Activated B cell treated with CpG ODN at 0.5 μM for 24 hours (primary cell): Measurements from ENCODE around the gene EOLA1. TPM values are rescaled to one million over a fixed set of nuclear protein-coding genes. Genes with fewer than 3 reads are reported as not detected.
A peak's percentile ranks its signal among the peaks of the same experiment; 100 is the strongest.
"Not testable (repeated sequence)": the region's sequence is repeated elsewhere in the genome, so short reads cannot be mapped to it uniquely, and the experiment has no call there.

Experiments
- ATAC-seq: fragments of 200-7000 bp; cut with Tn5 transposase; one replicate; pipeline ENCODE4 v1.10.0; 2021; ENCODE audit warnings: low read depth, mild to moderate bottlenecking, moderate library complexity
- CTCF ChIA-PET: fragments of 350-600 bp; sonication (Branson Sonifier 250); formaldehyde crosslinking; loops from one replicate; lab custom pipeline; 2021; ENCODE audit warnings: antibody characterized with exemption; lab: Charles Lee
- POLR2A ChIA-PET: fragments of 350-600 bp; sonication (Branson Sonifier 250); formaldehyde crosslinking; loops from one replicate; lab custom pipeline; 2021; ENCODE audit warnings: antibody characterized with exemption; lab: Charles Lee
- DNase-seq: peaks from one replicate; pipeline ENCODE4 v3.0.0; 2022
- H3K27ac Mint-ChIP-seq: one replicate; pipeline ENCODE4 v1.8.0; 2020; ENCODE audit warnings: mixed read lengths
- H3K27me3 Mint-ChIP-seq: one replicate; pipeline ENCODE4 v1.8.0; 2021; ENCODE audit warnings: mixed read lengths
- H3K36me3 Mint-ChIP-seq: one replicate; pipeline ENCODE4 v1.8.0; 2021; ENCODE audit warnings: low read depth, mixed read lengths
- H3K4me1 Mint-ChIP-seq: one replicate; pipeline ENCODE4 v1.8.0; 2021; ENCODE audit warnings: mixed read lengths
- H3K4me3 Mint-ChIP-seq: one replicate; pipeline ENCODE4 v1.8.0; 2020; ENCODE audit warnings: mild to moderate bottlenecking, mixed read lengths
- H3K9me3 Mint-ChIP-seq: one replicate; pipeline ENCODE4 v1.8.0; 2020; ENCODE audit warnings: mixed read lengths
- intact Hi-C: fragments of 100-400 bp; cut with micrococcal nuclease; formaldehyde crosslinking; loops from one replicate; pipeline ENCODE4 v1.15.1; 2024
- total RNA-seq: library from RNA; stranded (reverse); gene quantifications from 2 replicates; pipeline ENCODE4 v1.2.3, GENCODE V29; 2022
- TF ChIP-seq, protein P1 (sequence below): fragments of 200-600 bp; IDR thresholded peaks from one replicate; pipeline ENCODE4 v1.8.0; 2022; ENCODE audit warnings: antibody characterized with exemption, mild to moderate bottlenecking

The EOLA1 gene
- total RNA-seq, 1 donor from 2014 or later: 22.8 TPM

DNA sequence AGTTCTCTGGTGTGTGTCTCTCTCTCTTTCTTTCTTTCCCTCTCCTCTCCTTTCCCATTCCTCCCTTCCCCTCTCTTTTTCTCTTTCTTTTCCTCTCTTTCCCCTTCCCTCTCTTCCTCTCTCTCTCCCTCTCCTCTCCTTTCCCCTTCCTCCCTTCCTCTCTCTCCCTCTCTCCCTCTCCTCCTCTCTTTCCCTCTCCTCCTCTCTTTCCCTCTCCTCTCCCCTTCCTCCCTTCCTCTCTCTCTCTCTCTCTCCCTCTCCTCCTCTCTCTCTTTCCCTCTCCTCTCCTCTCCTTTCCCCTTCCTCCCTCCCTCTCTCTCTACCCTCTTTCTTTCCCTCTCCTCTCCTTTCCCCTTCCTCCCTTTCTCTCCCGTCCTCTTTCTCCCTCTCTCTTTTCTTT lies 12.4 kb upstream of the EOLA1 start:
- no peak for DNase-seq
- no peak for ATAC-seq
- H3K36me3 Mint-ChIP-seq: peaks cover 2% of the 10 kb centered on the region
- peaks cover 22% of the 10 kb centered on the region for H3K4me1 Mint-ChIP-seq
- intact Hi-C loops: no loop called here
- H3K4me3 Mint-ChIP-seq: no peak overlapping the region
- H3K27ac Mint-ChIP-seq: no peak overlapping the region
- TF ChIP-seq, protein P1, sequence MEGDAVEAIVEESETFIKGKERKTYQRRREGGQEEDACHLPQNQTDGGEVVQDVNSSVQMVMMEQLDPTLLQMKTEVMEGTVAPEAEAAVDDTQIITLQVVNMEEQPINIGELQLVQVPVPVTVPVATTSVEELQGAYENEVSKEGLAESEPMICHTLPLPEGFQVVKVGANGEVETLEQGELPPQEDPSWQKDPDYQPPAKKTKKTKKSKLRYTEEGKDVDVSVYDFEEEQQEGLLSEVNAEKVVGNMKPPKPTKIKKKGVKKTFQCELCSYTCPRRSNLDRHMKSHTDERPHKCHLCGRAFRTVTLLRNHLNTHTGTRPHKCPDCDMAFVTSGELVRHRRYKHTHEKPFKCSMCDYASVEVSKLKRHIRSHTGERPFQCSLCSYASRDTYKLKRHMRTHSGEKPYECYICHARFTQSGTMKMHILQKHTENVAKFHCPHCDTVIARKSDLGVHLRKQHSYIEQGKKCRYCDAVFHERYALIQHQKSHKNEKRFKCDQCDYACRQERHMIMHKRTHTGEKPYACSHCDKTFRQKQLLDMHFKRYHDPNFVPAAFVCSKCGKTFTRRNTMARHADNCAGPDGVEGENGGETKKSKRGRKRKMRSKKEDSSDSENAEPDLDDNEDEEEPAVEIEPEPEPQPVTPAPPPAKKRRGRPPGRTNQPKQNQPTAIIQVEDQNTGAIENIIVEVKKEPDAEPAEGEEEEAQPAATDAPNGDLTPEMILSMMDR: no peak
- no peaks in the 10 kb centered on the region for H3K27me3 Mint-ChIP-seq
- CTCF ChIA-PET: interaction anchor here (1.0 kb wide), 1 partner anchor 11 kb away, joined by 5 read pairs; no protein-coding TSS in a partner anchor
- no peaks in the 10 kb centered on the region for H3K9me3 Mint-ChIP-seq
- POLR2A ChIA-PET: interaction anchor here (1.0 kb wide), 2 partner anchors 13 to 24 kb away, joined by 8 to 9 read pairs; partner anchors contain the start of genes EOLA1 and IDS

DNA sequence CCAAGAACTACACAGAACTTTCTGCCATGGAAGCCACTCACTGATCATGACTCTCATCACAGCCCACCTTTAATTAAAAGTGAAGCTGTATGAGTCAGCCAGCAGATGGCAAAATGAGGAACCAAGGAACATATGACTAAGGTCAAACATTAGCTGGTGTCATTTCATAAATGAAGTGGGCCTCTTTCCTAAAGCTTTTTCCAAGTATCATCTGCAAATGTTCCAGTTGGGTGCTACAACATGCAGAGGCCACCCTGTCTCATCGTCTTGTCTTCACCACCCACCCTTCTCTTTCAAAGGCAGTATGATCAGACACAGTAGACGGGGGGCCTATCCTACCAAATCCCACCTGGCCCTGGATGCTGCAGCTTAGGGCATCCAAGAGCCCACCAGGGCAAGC lies 9.2 kb upstream of the EOLA1 start:
- ATAC-seq (peak; percentile 75), DNase-seq (no peak)
- intact Hi-C loops: no loop called here
- Mint-ChIP-seq H3K4me3 (no peak overlapping the region), H3K27me3 (no peaks in the 10 kb centered on the region), H3K9me3 (no peaks in the 10 kb centered on the region), H3K27ac (peak overlapping the region; percentile 76), H3K4me1 (peaks cover 15% of the 10 kb centered on the region), H3K36me3 (peaks cover 13% of the 10 kb centered on the region)
- TF ChIP-seq, protein P1: no peak
- CTCF ChIA-PET: no interaction called here
- POLR2A ChIA-PET: interaction anchor here (0.6 to 2.7 kb wide), 4 partner anchors 8 to 1161 kb away, joined by 4 to 26 read pairs (median 6); partner anchors contain the start of genes EOLA1, IDS and MTM1

DNA sequence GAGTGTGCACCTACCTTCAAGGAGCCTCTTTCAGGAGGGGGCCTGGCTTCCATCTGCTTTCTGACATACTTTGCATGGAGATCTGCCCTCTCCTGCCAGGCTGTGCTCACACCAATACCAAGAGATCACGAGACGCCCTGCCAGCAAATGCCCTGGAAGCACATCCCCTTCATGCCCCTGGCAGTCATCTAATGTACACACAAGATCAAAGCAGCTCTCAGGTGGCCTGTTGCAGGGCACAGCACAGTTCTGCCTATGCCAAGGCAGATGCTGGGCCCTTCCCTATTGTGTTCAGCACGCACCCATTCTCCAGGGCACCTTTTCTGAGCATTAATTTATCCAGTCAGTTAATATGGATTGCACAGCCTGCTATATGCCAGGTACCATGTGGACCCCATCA lies 7.9 kb upstream of the EOLA1 start:
- peaks cover 13% of the 10 kb centered on the region for H3K36me3 Mint-ChIP-seq
- ATAC-seq, DNase-seq, H3K27ac Mint-ChIP-seq, POLR2A ChIA-PET, H3K9me3 Mint-ChIP-seq, H3K4me3 Mint-ChIP-seq, intact Hi-C loops, H3K27me3 Mint-ChIP-seq, CTCF ChIA-PET: not testable (repeated sequence)
- H3K4me1 Mint-ChIP-seq: peaks cover 12% of the 10 kb centered on the region

DNA sequence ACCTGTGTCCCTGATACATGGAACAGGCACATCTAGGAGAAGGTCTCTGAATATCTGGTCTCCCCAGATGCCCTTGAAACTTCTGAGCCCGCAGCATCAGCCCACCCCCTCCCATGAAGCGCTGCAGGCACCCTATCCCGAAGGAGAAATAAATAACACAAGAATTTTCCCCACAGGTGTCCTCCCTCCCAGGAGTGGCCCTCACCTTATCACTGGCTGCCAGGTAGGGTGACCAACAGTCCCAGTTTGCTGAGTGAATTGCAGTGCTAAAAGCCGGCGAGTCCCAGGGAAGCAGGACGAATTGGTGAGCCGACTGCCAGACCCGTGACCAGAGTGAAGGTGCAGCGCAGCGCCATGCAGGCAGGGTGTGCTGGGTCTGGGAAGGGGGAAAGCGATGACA lies 6.8 kb upstream of the EOLA1 start:
- H3K27me3 Mint-ChIP-seq, POLR2A ChIA-PET, H3K9me3 Mint-ChIP-seq, intact Hi-C loops, H3K27ac Mint-ChIP-seq, ATAC-seq, H3K4me3 Mint-ChIP-seq, DNase-seq, CTCF ChIA-PET: not testable (repeated sequence)
- Mint-ChIP-seq H3K36me3 (peaks cover 13% of the 10 kb centered on the region), H3K4me1 (peaks cover 18% of the 10 kb centered on the region)

DNA sequence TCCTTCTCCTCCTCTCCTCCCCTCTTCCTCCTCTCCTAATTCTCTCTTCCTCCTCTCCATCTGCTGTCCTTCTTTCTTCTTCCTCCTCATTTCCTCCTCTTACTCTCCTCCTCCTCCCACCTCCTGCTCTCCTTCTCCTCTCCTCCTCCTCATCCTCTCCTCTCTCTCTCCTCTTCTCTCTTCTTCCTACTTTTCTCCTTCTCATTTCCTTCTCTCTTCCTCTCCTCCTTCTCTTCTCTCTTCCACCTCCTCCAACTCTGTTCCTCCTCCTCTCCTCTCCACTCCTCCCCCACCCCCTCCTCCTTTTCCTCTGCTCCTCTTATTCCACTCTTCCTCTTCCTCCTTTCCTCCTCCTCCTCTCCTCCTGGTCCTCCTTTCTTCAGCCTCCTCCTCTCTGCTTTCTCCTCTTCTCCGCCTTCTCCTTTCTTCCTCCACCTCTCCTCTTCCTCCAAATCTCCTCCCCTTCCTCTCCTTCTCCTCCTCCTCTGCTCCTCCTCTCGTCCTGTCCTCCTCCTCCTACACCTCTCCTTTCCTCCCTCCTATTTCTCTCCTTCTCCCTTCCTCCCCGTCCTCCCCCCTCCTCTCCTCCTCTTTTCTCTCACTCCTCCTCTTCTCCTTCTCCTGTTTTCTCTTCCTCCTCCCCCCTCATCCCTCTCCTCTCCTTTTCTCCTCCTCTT lies 5.7 kb upstream of the EOLA1 start:
- CTCF ChIA-PET, ATAC-seq, H3K9me3 Mint-ChIP-seq, POLR2A ChIA-PET, H3K27ac Mint-ChIP-seq, H3K27me3 Mint-ChIP-seq, intact Hi-C loops, H3K4me3 Mint-ChIP-seq, DNase-seq: not testable (repeated sequence)
- Mint-ChIP-seq H3K36me3 (peaks cover 13% of the 10 kb centered on the region), H3K4me1 (peaks cover 19% of the 10 kb centered on the region)

DNA sequence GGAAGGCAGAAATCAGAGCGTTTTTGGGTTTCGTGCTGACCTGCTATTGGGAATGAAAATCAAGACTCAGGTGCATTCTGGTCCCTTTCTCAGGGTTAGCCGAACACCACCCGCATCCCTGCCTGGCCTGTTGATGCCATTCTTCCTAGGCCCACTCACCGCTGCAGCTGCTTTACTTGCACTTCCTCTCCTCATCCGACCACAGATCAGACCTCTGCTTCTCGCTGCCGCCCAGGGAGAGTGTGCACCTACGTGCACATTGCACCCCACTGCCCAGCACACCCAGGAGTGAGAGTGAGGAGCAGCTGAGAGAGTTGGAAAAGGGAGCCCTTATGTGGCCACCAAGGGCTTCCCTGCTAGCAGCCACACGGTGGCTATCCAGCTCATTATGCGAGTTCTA lies 3.3 kb upstream of the EOLA1 start:
- intact Hi-C loops, POLR2A ChIA-PET, H3K9me3 Mint-ChIP-seq, H3K27me3 Mint-ChIP-seq, ATAC-seq, H3K27ac Mint-ChIP-seq, CTCF ChIA-PET, DNase-seq, H3K4me3 Mint-ChIP-seq: not testable (repeated sequence)
- Mint-ChIP-seq H3K4me1 (peaks cover 15% of the 10 kb centered on the region), H3K36me3 (peaks cover 15% of the 10 kb centered on the region)
